A549 (cell line): ENCODE data around the gene SMIM20. TPM values are rescaled to one million over a fixed set of nuclear protein-coding genes. Genes with fewer than 3 reads are reported as not detected.

Experiments
- ATAC-seq, 2 experiments: fragments of 200-7000 bp in 1 of 2; fragments of >200 bp in 1 of 2; cut with Nextera tagmentation in 1 of 2; cut with Tn5 transposase in 1 of 2; 3 replicates each; pipeline versions ENCODE4 v1.8.0 to v1.9.1; 2018 to 2020; ENCODE audit warnings: mild to moderate bottlenecking in 1 of 2, moderate library complexity in 1 of 2
- CTCF ChIA-PET: fragments of 300-600 bp; sonication (Branson Sonifier 250); formaldehyde crosslinking; extraction: SDS; loops from one replicate; lab custom pipeline; 2021; ENCODE audit warnings: antibody characterized with exemption, inconsistent platforms; lab: Yijun Ruan, JAX
- POLR2A ChIA-PET: fragments of 350-600 bp; formaldehyde crosslinking; extraction: SDS; loops from one replicate; lab custom pipeline; 2021; ENCODE audit warnings: antibody characterized with exemption, inconsistent platforms; lab: Yijun Ruan, JAX
- DNase-seq, 2 experiments: peaks; one replicate each; pipeline versions ENCODE4 v3.0.0 to v3.0.0-alpha.2; 2011 to 2016; ENCODE audit warnings: low read depth in 1 of 2, low spot score in 1 of 2
- FAIRE-seq: peaks from 2 replicates; lab custom pipeline; 2011; peaks lifted over from hg19 to GRCh38; lab: Jason Lieb, UNC
- H3K27ac ChIP-seq, 2 experiments: fragments of >200 bp; sonication (Bioruptor Twin); formaldehyde crosslinking; 3 replicates each; pipeline ENCODE4 v1.5.1; 2016 to 2017
- H3K4me1 ChIP-seq: fragments of >200 bp; sonication (Bioruptor Twin); formaldehyde crosslinking; 3 replicates; pipeline ENCODE4 v1.6.1; 2016
- H3K4me2 ChIP-seq: fragments of >200 bp; sonication (Bioruptor Twin); formaldehyde crosslinking; 3 replicates; pipeline ENCODE4 v1.6.1; 2016
- H3K4me3 ChIP-seq: fragments of >200 bp; sonication (Bioruptor Twin); formaldehyde crosslinking; 3 replicates; pipeline ENCODE4 v1.5.1; 2016
- H3K9me3 ChIP-seq: fragments of >200 bp; sonication (Bioruptor Twin); formaldehyde crosslinking; 3 replicates; pipeline ENCODE4 v1.6.1; 2016
- BCL3 ChIP-seq: fragments of >200 bp; sonication (Bioruptor Twin); formaldehyde crosslinking; IDR thresholded peaks from 3 replicates; pipeline ENCODE4 v1.6.1; 2016
- CBX2 ChIP-seq: fragments of 200-600 bp; sonication (generic); IDR thresholded peaks from 2 replicates; pipeline ENCODE4 v1.6.1; 2016; ENCODE audit warnings: low read depth, mild to moderate bottlenecking, borderline replicate concordance
- CEBPB ChIP-seq, 2 experiments: fragments of >200 bp in 1 of 2; sonication (Bioruptor Twin) in 1 of 2; formaldehyde crosslinking in 1 of 2; IDR thresholded peaks; 2 replicates each; pipeline ENCODE4 v1.6.1; 2012 to 2016
- E2F6 ChIP-seq: IDR thresholded peaks from 2 replicates; pipeline ENCODE4 v1.6.1; 2012; ENCODE audit warnings: low read depth, borderline replicate concordance
- ESRRA ChIP-seq: fragments of 150-350 bp; IDR thresholded peaks from 2 replicates; pipeline ENCODE4 v1.6.1; 2014; ENCODE audit warnings: mild to moderate bottlenecking, low read length, borderline replicate concordance
- HDAC2 ChIP-seq: fragments of 200-600 bp; sonication (generic); IDR thresholded peaks from 2 replicates; pipeline ENCODE4 v1.6.1; 2016
- HES2 ChIP-seq: fragments of >200 bp; sonication (Bioruptor Twin); formaldehyde crosslinking; IDR thresholded peaks from 2 replicates; pipeline ENCODE4 v1.6.1; 2016
- HOXB5 ChIP-seq: fragments of 250-450 bp; sonication (Bioruptor Pico); IDR thresholded peaks from 2 replicates; pipeline ENCODE4 v1.5.0; 2020; ENCODE audit warnings: mild to moderate bottlenecking, moderate library complexity
- JUN ChIP-seq, 2 experiments: fragments of >200 bp; sonication (Bioruptor Twin); formaldehyde crosslinking; IDR thresholded peaks; 2 replicates in 1 of 2; 3 replicates in 1 of 2; pipeline ENCODE4 v1.6.1; 2016 to 2017
- JUNB ChIP-seq: fragments of >200 bp; sonication (Bioruptor Twin); formaldehyde crosslinking; IDR thresholded peaks from 2 replicates; pipeline ENCODE4 v1.6.1; 2016
- KDM1A ChIP-seq: fragments of 200-600 bp; sonication (generic); IDR thresholded peaks from 2 replicates; pipeline ENCODE4 v1.6.1; 2016; ENCODE audit warnings: low read depth, mild to moderate bottlenecking
- MAFK ChIP-seq: fragments of 450-650 bp; IDR thresholded peaks from 2 replicates; pipeline ENCODE4 v1.6.1; 2014; ENCODE audit not compliant: partially characterized antibody
- MAX ChIP-seq: IDR thresholded peaks from 2 replicates; pipeline ENCODE4 v1.6.1; 2012
- MAZ ChIP-seq: fragments of 150-350 bp; IDR thresholded peaks from 2 replicates; pipeline ENCODE4 v1.6.1; 2014; ENCODE audit warnings: antibody characterized with exemption, low read depth, low read length, borderline replicate concordance
- MYC ChIP-seq: IDR thresholded peaks from 2 replicates; pipeline ENCODE4 v1.6.1; 2012; ENCODE audit warnings: mild to moderate bottlenecking, inconsistent platforms, low read length, improper control_type of control experiment, borderline replicate concordance
- PHF8 ChIP-seq: fragments of 200-600 bp; sonication (generic); IDR thresholded peaks from 2 replicates; pipeline ENCODE4 v1.6.1; 2016; ENCODE audit warnings: low read depth, mild to moderate bottlenecking, antibody characterized with exemption, moderate library complexity, borderline replicate concordance
- POLR2A ChIP-seq: IDR thresholded peaks from 2 replicates; pipeline ENCODE4 v1.6.1; 2012; ENCODE audit warnings: mild to moderate bottlenecking, low read length
- RARB ChIP-seq: fragments of 250-450 bp; sonication (Bioruptor Pico); IDR thresholded peaks from 2 replicates; pipeline ENCODE4 v1.8.0; 2021; ENCODE audit warnings: mild to moderate bottlenecking, moderate library complexity
- RNF2 ChIP-seq: fragments of 200-600 bp; sonication (generic); IDR thresholded peaks from 2 replicates; pipeline ENCODE4 v1.6.1; 2016; ENCODE audit warnings: low read depth, mild to moderate bottlenecking, antibody characterized with exemption, moderate library complexity, borderline replicate concordance
- SREBF2 ChIP-seq: fragments of 450-650 bp; IDR thresholded peaks from 2 replicates; pipeline ENCODE4 v1.6.1; 2014; ENCODE audit warnings: mild to moderate bottlenecking, moderate library complexity
- TFCP2L1 ChIP-seq: fragments of 250-450 bp; sonication (Bioruptor Pico); IDR thresholded peaks from 2 replicates; pipeline ENCODE4 v1.5.0; 2021; ENCODE audit warnings: mild to moderate bottlenecking
- TP53 ChIP-seq: fragments of 250-450 bp; sonication (Bioruptor Pico); IDR thresholded peaks from 2 replicates; pipeline ENCODE4 v1.5.0; 2021; ENCODE audit warnings: mild to moderate bottlenecking, moderate library complexity
- WGBS: methylation state at CpG from one replicate; pipeline ENCODE4 v1.1.6; 2017; ENCODE audit errors: missing lambda C conversion rate; 5-methylcytosine and 5-hydroxymethylcytosine counted together
- polyA minus RNA-seq: library from RNA; depleted of rRNA, polyadenylated mRNA; stranded (reverse); fragments of >200 nt; gene quantifications from 2 replicates; pipeline ENCODE4 v1.2.3, GENCODE V29; 2011; rRNA and poly(A)+ RNA removed
- polyA plus RNA-seq, 4 experiments: library from polyadenylated mRNA; depleted of rRNA in 3 of 4; stranded (reverse); fragments of >200 nt; fragmentation: RNase III in 1 of 4; extraction: RNeasy Plus Mini Kit Qiagen cat#74134 plus additional on column Dnase treatment in 1 of 4; gene quantifications; 2 replicates in 3 of 4; 3 replicates in 1 of 4; pipeline ENCODE4 v1.2.3, GENCODE V29; 2011 to 2017
- TF ChIP-seq, protein P1 (sequence below): fragments of 250-450 bp; sonication (Bioruptor Pico); IDR thresholded peaks from 2 replicates; pipeline ENCODE4 v1.5.0; 2020; ENCODE audit warnings: low read depth, mild to moderate bottlenecking, moderate library complexity
- TF ChIP-seq, protein P2 (sequence below): fragments of 250-450 bp; sonication (Bioruptor Pico); IDR thresholded peaks from 2 replicates; pipeline ENCODE4 v1.5.0; 2021; ENCODE audit warnings: mild to moderate bottlenecking, moderate library complexity, borderline replicate concordance

Gene SMIM20
- polyA plus RNA-seq (2011; rRNA removed) (37.3 and 50.5 TPM in 2 replicates), polyA plus RNA-seq (2017; fragmentation: RNase III; extraction: RNeasy Plus Mini Kit Qiagen cat#74134 plus additional on column Dnase treatment) (32.2 to 35.8 TPM (median 32.9 TPM) in 3 replicates), polyA minus RNA-seq (2.7 TPM in 2 replicates)
- polyA plus RNA-seq (2012; cell fraction: cytosol; rRNA removed), result 20.8 and 20.9 TPM in 2 replicates
- 4.7 and 5.6 TPM in 2 replicates for polyA plus RNA-seq (2012; cell fraction: nucleus; rRNA removed)

- H3K4me1 ChIP-seq, result peaks cover 11% of the 10 kb centered on the region; the same call in 2 of the 3 replicates
- WGBS, result under 1% methylated on average over 30 of the region's 57 CpGs
These were observed at the start of gene SMIM20 for GRCh38 chr4:25913851-25914669. Gene SMIM20 (plus strand): TSS chr4:25914220. CDS start chr4:25914314, 94 bp downstream.

GRCh38 chr4:25865586-25865985 lies 48.4 kb upstream of the SMIM20 start:
- H3K4me3 ChIP-seq, result no peak overlapping the region
- CTCF ChIA-PET, result interaction anchor here (0.9 to 2.4 kb wide), 3 partner anchors 48 to 424 kb away, joined by 3 to 7 read pairs (median 3); partner anchors contain the start of gene SMIM20
- peaks cover 22% of the 10 kb centered on the region for H3K4me1 ChIP-seq
- ATAC-seq (peak; percentile 36 to 74; a peak in 5 of 6 replicates), DNase-seq (peak; percentile 49 to 51), FAIRE-seq (no peak)
- no peaks in the 10 kb centered on the region for H3K9me3 ChIP-seq
- peak overlapping the region; percentile 51 to 69; a peak in 4 of 6 replicates for H3K27ac ChIP-seq
- H3K4me2 ChIP-seq, result peak overlapping the region; percentile 33; the same call in 1 of the 3 replicates
- POLR2A ChIA-PET, result no interaction called here
- 54% methylated on average over 4 of the region's 4 CpGs for WGBS
- TF ChIP-seq TP53 (CRISPR knock-in tag) (no peak), BCL3 (no peak), JUNB (no peak), SREBF2 (no peak), MAZ (no peak), ESRRA (no peak), TFCP2L1 (CRISPR knock-in tag) (no peak), HDAC2 (no peak), RNF2 (no peak), MAX (no peak)
- TF ChIP-seq, protein P1, sequence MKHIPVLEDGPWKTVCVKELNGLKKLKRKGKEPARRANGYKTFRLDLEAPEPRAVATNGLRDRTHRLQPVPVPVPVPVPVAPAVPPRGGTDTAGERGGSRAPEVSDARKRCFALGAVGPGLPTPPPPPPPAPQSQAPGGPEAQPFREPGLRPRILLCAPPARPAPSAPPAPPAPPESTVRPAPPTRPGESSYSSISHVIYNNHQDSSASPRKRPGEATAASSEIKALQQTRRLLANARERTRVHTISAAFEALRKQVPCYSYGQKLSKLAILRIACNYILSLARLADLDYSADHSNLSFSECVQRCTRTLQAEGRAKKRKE (CRISPR knock-in tag), result no peak
- TF ChIP-seq, protein P2, sequence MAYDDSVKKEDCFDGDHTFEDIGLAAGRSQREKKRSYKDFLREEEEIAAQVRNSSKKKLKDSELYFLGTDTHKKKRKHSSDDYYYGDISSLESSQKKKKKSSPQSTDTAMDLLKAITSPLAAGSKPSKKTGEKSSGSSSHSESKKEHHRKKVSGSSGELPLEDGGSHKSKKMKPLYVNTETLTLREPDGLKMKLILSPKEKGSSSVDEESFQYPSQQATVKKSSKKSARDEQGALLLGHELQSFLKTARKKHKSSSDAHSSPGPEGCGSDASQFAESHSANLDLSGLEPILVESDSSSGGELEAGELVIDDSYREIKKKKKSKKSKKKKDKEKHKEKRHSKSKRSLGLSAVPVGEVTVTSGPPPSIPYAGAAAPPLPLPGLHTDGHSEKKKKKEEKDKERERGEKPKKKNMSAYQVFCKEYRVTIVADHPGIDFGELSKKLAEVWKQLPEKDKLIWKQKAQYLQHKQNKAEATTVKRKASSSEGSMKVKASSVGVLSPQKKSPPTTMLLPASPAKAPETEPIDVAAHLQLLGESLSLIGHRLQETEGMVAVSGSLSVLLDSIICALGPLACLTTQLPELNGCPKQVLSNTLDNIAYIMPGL (CRISPR knock-in tag), result no peak

More at GRCh38 chr4:25913851-25914669, at the start of gene SMIM20:
- H3K27ac ChIP-seq, result peak within 1 kb of the TSS; percentile 87 to 92
- TF ChIP-seq MAFK (no peak), KDM1A (peak; percentile 52; the same call in 1 of the 2 replicates), PHF8 (peak; percentile 74; the same call in 1 of the 2 replicates), CBX2 (no peak), JUN (IDR thresholded peaks at IDR 0.05) (0 out of 5 replicates have a peak, but pooled peaks of 1 of the 2 experiments have one; percentile 60), RARB (0 out of 2 replicates have a peak, but pooled peaks have one; percentile 11), E2F6 (peak; percentile 52), BCL3 (0 out of 3 replicates have a peak, but pooled peaks have one; percentile 30), HES2 (no peak), MYC (peak; percentile 71), HOXB5 (CRISPR knock-in tag) (peak; percentile 40; the same call in 1 of the 2 replicates), POLR2A (peak; percentile 51), MAX (peak; percentile 92), JUNB (no peak), CEBPB (IDR thresholded peaks at IDR 0.05) (0 out of 4 replicates have a peak, but pooled peaks of 1 of the 2 experiments have one; percentile 19)
- no peaks in the 10 kb centered on the region for H3K9me3 ChIP-seq
- FAIRE-seq, result no peak
- H3K4me2 ChIP-seq, result peak within 1 kb of the TSS; percentile 94
- POLR2A ChIA-PET, result interaction anchor here (0.5 to 1.4 kb wide), 2 partner anchors 113 to 178 kb away, joined by 3 read pairs; no protein-coding TSS in a partner anchor
- peak; percentile 77 to 92 for DNase-seq
- peak within 1 kb of the TSS; percentile 59 for H3K4me3 ChIP-seq
- ATAC-seq, result peak; percentile 97 to 98
- CTCF ChIA-PET, result interaction anchor here (1.2 to 1.9 kb wide), 2 partner anchors 49 to 497 kb away, joined by 3 to 4 read pairs; no protein-coding TSS in a partner anchor
